Stimulated activated CD4-positive, alpha-beta T cell treated with anti-CD3 and anti-CD28 coated beads, Interleukin-4, amount 100 ng/mL, for 48 hours (primary cell): ENCODE results near the gene CDC42BPB.
"Not testable (repeated sequence)": the region's sequence is repeated elsewhere in the genome, so short reads cannot be mapped to it uniquely, and the experiment has no call there.

ENCODE experiments used
- DNase-seq, 2 donors: peaks; one replicate each; pipeline ENCODE4 v3.0.0-alpha.2; 2020; ENCODE audit warnings: low read depth in 2 of 2

Gene CDC42BPB

GRCh38 chr14:102928412-102929240 is 128.7 kb downstream of the CDC42BPB start:
- DNase-seq = peak; percentile 46 to 48

GRCh38 chr14:102927878-102928411 is 129.4 kb downstream of the CDC42BPB start:
- no peak for DNase-seq

GRCh38 chr14:102927346-102927877 is 129.9 kb downstream of the CDC42BPB start:
- no peak for DNase-seq

GRCh38 chr14:102926840-102927239 is 130.5 kb downstream of the CDC42BPB start:
- not testable (repeated sequence) for DNase-seq

GRCh38 chr14:102926104-102926503 is 131.2 kb downstream of the CDC42BPB start:
- DNase-seq = no peak

GRCh38 chr14:102925646-102926045 is 131.7 kb downstream of the CDC42BPB start:
- no peak for DNase-seq

GRCh38 chr14:102924632-102925588 is 132.4 kb downstream of the CDC42BPB start:
- no peak for DNase-seq

- DNase-seq = no peak
These were observed 133.3 kb downstream of the CDC42BPB start for GRCh38 chr14:102923925-102924486.

- DNase-seq = no peak
These were observed 134.0 kb downstream of the CDC42BPB start for GRCh38 chr14:102923201-102923924.

GRCh38 chr14:102922490-102923200 is 134.7 kb downstream of the CDC42BPB start, which contains the start of gene AMN:
TSS of gene AMN (plus strand) at chr14:102922663. CDS start at chr14:102922689, 26 bp downstream.
- DNase-seq = no peak

- DNase-seq = no peak
These were observed 136.4 kb downstream of the CDC42BPB start for GRCh38 chr14:102920998-102921304.

GRCh38 chr14:102920273-102920997 is 136.9 kb downstream of the CDC42BPB start:
- no peak for DNase-seq

GRCh38 chr14:102918438-102918837 is 138.9 kb downstream of the CDC42BPB start:
- DNase-seq = no peak

GRCh38 chr14:102917469-102918211 is 139.7 kb downstream of the CDC42BPB start:
- DNase-seq = peak; percentile 46 to 50

GRCh38 chr14:102917056-102917385 is 140.3 kb downstream of the CDC42BPB start:
- no peak for DNase-seq

- no peak for DNase-seq
These were observed 140.8 kb downstream of the CDC42BPB start for GRCh38 chr14:102916347-102917055.

GRCh38 chr14:102915292-102916110 is 141.8 kb downstream of the CDC42BPB start:
- DNase-seq = no peak
